Endothelial cell of umbilical vein (primary cell): Measurements from ENCODE around the gene TENT5C. TPM values are rescaled to one million over a fixed set of nuclear protein-coding genes. Genes with fewer than 3 reads are reported as not detected.

ENCODE experiments used
- BruUV-seq: library from RNA; stranded (reverse); fragments of 400-500 nt; replicated peaks from 2 replicates; lab custom pipeline; 2021; lab: Mats Ljungman, UMichigan
- CTCF ChIA-PET: fragments of 300-600, 350-600 bp; sonication (Branson Sonifier 250); formaldehyde crosslinking; loops from one replicate; lab custom pipeline; 2021; ENCODE audit warnings: antibody characterized with exemption, inconsistent platforms; lab: Charles Lee
- POLR2A ChIA-PET: fragments of 300-600, 350-600 bp; sonication (Branson Sonifier 250); formaldehyde crosslinking; loops from one replicate; lab custom pipeline; 2021; ENCODE audit warnings: antibody characterized with exemption, inconsistent platforms; lab: Charles Lee
- DNase-seq: peaks from one replicate; pipeline ENCODE4 v3.0.0-alpha.2; 2011; ENCODE audit warnings: low read depth, low spot score
- FAIRE-seq: peaks from 2 replicates; lab custom pipeline; 2011; peaks lifted over from hg19 to GRCh38; lab: Jason Lieb, UNC
- H2AFZ ChIP-seq: 2 replicates; pipeline ENCODE4 v1.6.0; 2012; ENCODE audit warnings: low read depth, low read length, control low read depth, inconsistent platforms
- H3K27ac ChIP-seq: 2 replicates; pipeline ENCODE4 v1.5.1; 2011; ENCODE audit warnings: low read depth, mild to moderate bottlenecking, control low read depth, low read length, moderate library complexity; ENCODE audit not compliant: insufficient read depth
- H3K27me3 ChIP-seq, 2 experiments: 2 replicates each; pipeline versions ENCODE4 v1.6.0 to v1.6.1; 2011; ENCODE audit warnings: low read length in 2 of 2, mixed read lengths in 1 of 2; ENCODE audit not compliant: control insufficient read depth in 2 of 2, insufficient read depth in 2 of 2
- H3K36me3 ChIP-seq, 2 experiments: 2 replicates in 1 of 2; 3 replicates in 1 of 2; pipeline ENCODE4 v1.5.1; 2011; ENCODE audit warnings: low read length in 2 of 2, mild to moderate bottlenecking in 1 of 2, moderate library complexity in 1 of 2; ENCODE audit not compliant: control insufficient read depth in 2 of 2, insufficient read depth in 2 of 2; ENCODE audit errors: extremely low read depth in 1 of 2
- H3K4me1 ChIP-seq: 3 replicates; pipeline ENCODE4 v1.5.1; 2011; ENCODE audit warnings: mild to moderate bottlenecking, low read length; ENCODE audit not compliant: control insufficient read depth, insufficient read depth; ENCODE audit errors: extremely low read depth
- H3K4me2 ChIP-seq: 2 replicates; pipeline ENCODE4 v1.6.1; 2011; ENCODE audit warnings: low read length, control low read depth, mixed read lengths; ENCODE audit not compliant: insufficient read depth
- H3K4me3 ChIP-seq, 3 experiments: fragments of 200-600 bp in 1 of 3; sonication (generic), shearing (Covaris generic) in 1 of 3; replicated peaks in 1 of 3; 2 replicates each; pipeline ENCODE4 v1.5.1; 2011 to 2016; ENCODE audit warnings: control low read depth in 3 of 3, low read length in 3 of 3, mild to moderate bottlenecking in 2 of 3, inconsistent platforms in 1 of 3, low read depth in 1 of 3, moderate library complexity in 1 of 3; ENCODE audit not compliant: insufficient read depth in 1 of 3
- H3K79me2 ChIP-seq: 2 replicates; pipeline ENCODE4 v1.6.0; 2012; ENCODE audit warnings: low read length, inconsistent platforms; ENCODE audit not compliant: control insufficient read depth, insufficient read depth
- H3K9ac ChIP-seq: replicated peaks from 2 replicates; pipeline ENCODE3; 2011; ENCODE audit warnings: low read length, control low read depth; ENCODE audit not compliant: insufficient read depth; ENCODE audit errors: extremely low read depth
- H3K9me1 ChIP-seq: replicated peaks from 3 replicates; pipeline ENCODE4 v1.6.0; 2011; ENCODE audit warnings: mild to moderate bottlenecking, low read length; ENCODE audit not compliant: control insufficient read depth, insufficient read depth; ENCODE audit errors: extremely low read depth
- H3K9me3 ChIP-seq: replicated peaks from 2 replicates; pipeline ENCODE4 v1.5.1; 2012; ENCODE audit warnings: low read length, inconsistent platforms; ENCODE audit not compliant: control insufficient read depth, insufficient read depth
- H4K20me1 ChIP-seq: replicated peaks from 2 replicates; pipeline ENCODE3; 2011; ENCODE audit warnings: mild to moderate bottlenecking, low read length; ENCODE audit not compliant: control insufficient read depth, insufficient read depth; ENCODE audit errors: extremely low read depth
- EZH2 ChIP-seq: IDR thresholded peaks from 2 replicates; pipeline ENCODE4 v1.6.1; 2012; ENCODE audit warnings: borderline replicate concordance, low read depth, mild to moderate bottlenecking, moderate library complexity, low read length, inconsistent platforms; ENCODE audit not compliant: severe bottlenecking
- FOS ChIP-seq: IDR thresholded peaks from 2 replicates; pipeline ENCODE4 v1.6.1; 2011; ENCODE audit warnings: mild to moderate bottlenecking, low read length, moderate library complexity, borderline replicate concordance; ENCODE audit not compliant: insufficient read depth
- GATA2 ChIP-seq: IDR thresholded peaks from 2 replicates; pipeline ENCODE4 v1.7.0; 2011; ENCODE audit warnings: low read depth, mild to moderate bottlenecking, moderate library complexity, mixed read lengths, low read length; ENCODE audit not compliant: insufficient read length, insufficient read depth
- JUN ChIP-seq: IDR thresholded peaks from 2 replicates; pipeline ENCODE4 v1.6.1; 2011; ENCODE audit warnings: borderline replicate concordance, low read depth; ENCODE audit not compliant: insufficient read length, insufficient read depth
- MYC ChIP-seq: IDR thresholded peaks from one replicate; pipeline ENCODE4 v1.6.1; 2011; ENCODE audit warnings: mild to moderate bottlenecking, low read depth, low read length
- POLR2A ChIP-seq: IDR thresholded peaks from 2 replicates; pipeline ENCODE4 v1.6.1; 2012; ENCODE audit warnings: low read depth, mild to moderate bottlenecking, control low read depth, low read length
- POLR2AphosphoS5 ChIP-seq: IDR thresholded peaks from 2 replicates; pipeline ENCODE4 v1.6.1; 2012; ENCODE audit warnings: low read depth, mild to moderate bottlenecking, control low read depth, low read length, moderate library complexity; ENCODE audit not compliant: insufficient read depth
- dilution Hi-C: fragments of 300-500 bp; cut with MboI; formaldehyde crosslinking; loops from one replicate; pipeline ENCODE4 v1.15.0; 2019; ENCODE audit warnings: low sequenced_read_pairs; ENCODE audit not compliant: extremely low pct_ligation_motif_present
- intact Hi-C: fragments of 100-400 bp; cut with micrococcal nuclease; formaldehyde crosslinking; loops from one replicate; pipeline ENCODE4 v1.10.0; 2022
- polyA plus RNA-seq, 4 experiments: library from polyadenylated mRNA; depleted of rRNA in 3 of 4; stranded (reverse) in 3 of 4; unstranded in 1 of 4; fragments of >200 nt; gene quantifications; 2 replicates each; pipeline versions ENCODE4 v1.2.1 to v1.2.3, GENCODE V29; 2011 to 2012; ENCODE audit warnings: missing spikeins in 1 of 4
- total RNA-seq: library from RNA; stranded (reverse); gene quantifications from 2 replicates; pipeline ENCODE4 v1.2.3, GENCODE V29; 2021
- TF ChIP-seq, protein P1 (sequence below): IDR thresholded peaks from 2 replicates; pipeline ENCODE4 v1.6.1; 2011; ENCODE audit not compliant: insufficient read depth, insufficient read length
- TF ChIP-seq, protein P2 (sequence below), 2 donors: IDR thresholded peaks; 1 replicate in 1 of 2; 2 replicates in 1 of 2; pipeline ENCODE4 v1.5.1; 2011; ENCODE audit warnings: low read length in 2 of 2, mild to moderate bottlenecking in 2 of 2, moderate library complexity in 2 of 2, control low read depth in 1 of 2, inconsistent platforms in 1 of 2, low read depth in 1 of 2; ENCODE audit not compliant: insufficient read depth in 1 of 2; ENCODE audit errors: extremely low read depth in 1 of 2

The TENT5C gene
- total and polyA plus RNA-seq, 2 donors (not counting 3 experiments of a cell fraction or from before 2014, with no cell fraction given), result 0.06 to 0.22 TPM

DNA sequence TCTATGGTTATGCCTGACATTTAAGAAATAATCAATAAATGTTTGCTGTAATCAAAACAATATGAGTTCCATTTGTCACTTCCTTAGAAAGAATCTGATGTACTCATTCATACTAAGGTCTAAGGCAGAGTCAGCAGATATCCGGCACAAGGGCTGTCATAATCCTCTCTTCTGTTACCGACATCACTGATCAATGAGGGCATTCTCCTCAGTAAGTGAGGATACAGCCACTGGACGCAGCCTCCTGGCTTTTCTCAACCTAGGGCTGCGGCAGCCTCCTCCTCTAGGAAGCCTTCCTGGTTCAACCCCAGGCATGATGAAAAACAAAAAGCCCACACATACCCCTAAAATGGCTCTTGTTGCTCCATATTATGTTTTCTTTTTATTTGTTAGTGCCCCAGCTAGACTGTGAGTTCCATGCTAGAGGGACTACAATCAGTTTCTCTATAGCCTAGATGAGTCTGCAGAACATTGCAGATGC, 40.7 kb upstream of the TENT5C start:
- no peaks in the 10 kb centered on the region for H3K79me2 ChIP-seq
- ChIA-PET POLR2A (no interaction called here), CTCF (no interaction called here)
- BruUV-seq, result no TSS peak
- H3K9me1 ChIP-seq, result no peaks in the 10 kb centered on the region
- no peak for FAIRE-seq
- H3K36me3 ChIP-seq, result no peaks in the 10 kb centered on the region
- no peak overlapping the region for H3K9ac ChIP-seq
- H4K20me1 ChIP-seq, result no peaks in the 10 kb centered on the region
- no peak overlapping the region for H3K4me2 ChIP-seq
- H2AFZ ChIP-seq, result no peak overlapping the region
- no peak overlapping the region for H3K27ac ChIP-seq
- no peak for TF ChIP-seq EZH2
- TF ChIP-seq GATA2, result no peak
- TF ChIP-seq, protein P1, sequence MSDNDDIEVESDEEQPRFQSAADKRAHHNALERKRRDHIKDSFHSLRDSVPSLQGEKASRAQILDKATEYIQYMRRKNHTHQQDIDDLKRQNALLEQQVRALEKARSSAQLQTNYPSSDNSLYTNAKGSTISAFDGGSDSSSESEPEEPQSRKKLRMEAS, result no peak
- no peak for TF ChIP-seq FOS
- TF ChIP-seq MYC, result no peak
- TF ChIP-seq POLR2AphosphoS5, result no peak
- no peak for TF ChIP-seq POLR2A
- TF ChIP-seq, protein P2, sequence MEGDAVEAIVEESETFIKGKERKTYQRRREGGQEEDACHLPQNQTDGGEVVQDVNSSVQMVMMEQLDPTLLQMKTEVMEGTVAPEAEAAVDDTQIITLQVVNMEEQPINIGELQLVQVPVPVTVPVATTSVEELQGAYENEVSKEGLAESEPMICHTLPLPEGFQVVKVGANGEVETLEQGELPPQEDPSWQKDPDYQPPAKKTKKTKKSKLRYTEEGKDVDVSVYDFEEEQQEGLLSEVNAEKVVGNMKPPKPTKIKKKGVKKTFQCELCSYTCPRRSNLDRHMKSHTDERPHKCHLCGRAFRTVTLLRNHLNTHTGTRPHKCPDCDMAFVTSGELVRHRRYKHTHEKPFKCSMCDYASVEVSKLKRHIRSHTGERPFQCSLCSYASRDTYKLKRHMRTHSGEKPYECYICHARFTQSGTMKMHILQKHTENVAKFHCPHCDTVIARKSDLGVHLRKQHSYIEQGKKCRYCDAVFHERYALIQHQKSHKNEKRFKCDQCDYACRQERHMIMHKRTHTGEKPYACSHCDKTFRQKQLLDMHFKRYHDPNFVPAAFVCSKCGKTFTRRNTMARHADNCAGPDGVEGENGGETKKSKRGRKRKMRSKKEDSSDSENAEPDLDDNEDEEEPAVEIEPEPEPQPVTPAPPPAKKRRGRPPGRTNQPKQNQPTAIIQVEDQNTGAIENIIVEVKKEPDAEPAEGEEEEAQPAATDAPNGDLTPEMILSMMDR (IDR thresholded peaks at IDR 0.05; ENCODE audit: extremely low read depth in 1 of 2, insufficient read depth in 1 of 2, low read depth in 1 of 2, low read length in 2 of 2), result no peak
- no peak for TF ChIP-seq JUN
- DNase-seq, result no peak
- no peak overlapping the region for H3K4me3 ChIP-seq
- no peaks in the 10 kb centered on the region for H3K9me3 ChIP-seq
- dilution Hi-C loops, result no loop called here
- intact Hi-C loops, result no loop called here
- no peaks in the 10 kb centered on the region for H3K4me1 ChIP-seq
- peaks cover 2 to 3% of the 10 kb centered on the region in 2 experiments for H3K27me3 ChIP-seq
